ENCODE measurements around the gene SLCO2A1.

Gene SLCO2A1

DNA sequence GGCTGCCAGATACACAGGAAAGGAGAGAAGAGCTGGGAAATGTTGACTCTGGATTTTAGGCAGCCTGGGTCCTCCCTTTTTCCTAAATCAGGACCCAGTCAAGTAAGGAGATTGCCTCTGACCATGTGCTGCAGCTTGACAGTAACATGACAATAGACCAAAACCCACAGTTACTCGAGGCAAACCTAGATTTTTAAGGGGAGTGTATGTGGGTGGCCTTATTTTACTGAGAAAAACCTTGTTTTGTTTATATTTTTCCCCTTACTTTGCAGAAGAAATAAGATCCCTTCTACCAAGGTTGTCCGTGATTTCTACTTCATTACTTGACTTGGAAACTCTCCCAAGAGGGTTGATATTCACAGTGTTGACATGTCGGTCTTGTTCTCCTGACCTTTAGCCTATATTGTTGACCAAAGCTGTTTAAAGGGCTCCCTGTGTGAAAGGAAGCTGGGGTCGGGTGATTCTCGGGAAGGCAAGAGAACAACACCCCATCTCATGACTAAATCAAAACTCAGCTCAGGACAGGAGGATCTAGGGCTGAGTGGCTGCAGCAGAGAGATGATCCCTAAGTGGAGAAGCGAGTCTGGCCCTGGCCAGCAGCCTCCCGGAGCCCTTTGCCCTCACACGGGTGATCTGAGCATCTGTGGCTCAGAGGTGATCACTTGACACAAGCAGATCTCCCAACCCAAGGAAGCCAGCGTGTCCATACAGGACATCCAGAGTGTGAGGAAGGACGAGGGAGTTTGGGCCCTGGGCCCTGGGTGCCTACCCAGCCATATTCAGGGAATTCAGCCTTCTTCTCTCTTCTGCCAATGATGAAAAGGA is 31.0 kb upstream of the SLCO2A1 start:
- no peak for DNase-seq (ENCODE audit: low read depth in 2 of 2)

DNA sequence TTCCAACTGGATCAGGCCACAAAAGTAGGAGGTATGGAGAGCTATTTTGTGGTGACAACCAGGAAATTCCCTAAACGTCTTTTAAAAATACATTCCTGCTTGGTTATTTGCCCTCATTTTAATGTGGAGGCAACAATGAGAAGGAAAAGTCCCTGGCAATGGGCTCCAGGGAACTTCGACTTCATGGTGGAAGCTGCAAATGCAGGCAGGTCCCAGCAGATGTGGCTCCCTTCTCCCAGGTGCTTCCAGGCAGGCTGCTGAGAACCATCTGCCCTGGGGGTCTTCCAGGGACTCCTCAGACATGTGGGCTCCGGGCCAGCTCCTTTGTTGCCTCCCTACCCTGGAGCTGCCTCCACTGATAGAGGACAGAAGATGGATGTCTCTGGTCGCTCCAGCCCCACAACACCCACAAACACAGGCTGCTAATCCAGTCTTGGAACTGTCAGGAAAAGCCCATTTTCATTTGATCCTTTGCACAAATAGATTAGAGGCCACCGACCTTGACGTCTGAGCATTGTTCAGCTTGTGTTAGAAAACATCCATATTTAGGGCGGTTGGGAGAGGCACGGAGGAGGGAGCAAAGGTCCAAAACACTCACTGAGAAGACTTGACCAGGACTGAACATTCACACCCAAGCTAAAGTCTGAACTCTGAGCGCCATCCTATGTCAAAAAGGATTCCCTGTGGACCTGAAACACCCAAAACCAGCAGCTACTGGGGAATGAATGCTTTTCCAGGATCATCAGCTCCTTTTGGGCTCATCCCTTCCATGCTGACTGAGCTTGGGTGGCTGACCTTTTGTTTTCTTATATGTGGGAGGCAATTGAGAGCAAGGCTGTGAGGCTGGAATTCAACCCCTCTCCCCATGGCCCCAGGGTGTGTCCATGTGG is 30.2 kb upstream of the SLCO2A1 start:
- no peak for DNase-seq (ENCODE audit: low read depth in 2 of 2)

DNA sequence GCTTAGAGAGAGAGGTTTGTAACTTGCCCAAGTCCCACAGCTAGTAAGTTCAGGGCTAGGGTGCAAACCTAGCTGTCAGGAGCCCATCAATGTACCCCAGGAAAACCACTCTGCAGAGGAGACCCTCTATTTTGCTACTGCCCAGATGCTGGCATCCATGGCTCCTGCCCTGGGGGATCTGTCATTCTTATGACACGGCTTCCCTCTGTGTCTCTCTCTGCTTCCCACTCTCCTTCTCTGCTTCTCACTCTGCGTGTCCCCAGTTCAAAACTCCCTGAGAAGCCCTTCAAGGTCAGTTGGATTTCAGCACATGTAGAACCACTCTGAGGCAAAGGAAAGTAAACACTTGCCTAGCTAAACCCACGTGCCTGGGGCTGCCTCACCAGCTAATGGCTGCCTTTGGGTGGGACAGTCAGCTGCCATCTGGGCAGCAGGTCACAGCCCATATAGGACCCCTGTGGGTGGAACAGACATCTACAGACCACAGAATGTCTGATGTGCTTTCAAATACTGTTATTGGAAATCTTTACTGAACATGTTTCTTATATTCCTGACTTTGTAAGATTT is 29.4 kb upstream of the SLCO2A1 start:
- DNase-seq (ENCODE audit: low read depth in 2 of 2): no peak

DNA sequence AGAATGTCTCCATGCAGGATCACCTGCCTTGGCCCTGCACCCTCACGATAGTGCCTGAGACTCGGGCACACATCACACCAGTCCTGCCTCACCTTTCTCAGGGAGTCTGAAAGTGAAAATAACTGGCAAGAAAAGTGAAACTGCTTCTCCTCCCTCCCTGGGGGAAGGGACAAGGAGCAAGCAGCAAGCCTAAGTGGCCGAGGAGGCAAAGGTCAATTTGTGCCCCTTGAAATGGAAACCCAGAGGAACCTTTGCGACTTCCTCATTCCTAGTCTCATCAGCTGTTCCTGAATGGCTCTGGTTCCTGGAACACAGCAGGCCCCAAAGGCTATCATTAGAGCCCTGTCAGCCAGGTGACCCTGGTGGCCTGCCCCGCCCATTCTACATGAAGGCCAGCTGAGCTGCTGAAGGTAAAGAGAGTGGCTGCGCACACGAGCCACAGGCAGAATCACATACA is 28.0 kb upstream of the SLCO2A1 start:
- no peak for DNase-seq (ENCODE audit: low read depth in 2 of 2)

DNA sequence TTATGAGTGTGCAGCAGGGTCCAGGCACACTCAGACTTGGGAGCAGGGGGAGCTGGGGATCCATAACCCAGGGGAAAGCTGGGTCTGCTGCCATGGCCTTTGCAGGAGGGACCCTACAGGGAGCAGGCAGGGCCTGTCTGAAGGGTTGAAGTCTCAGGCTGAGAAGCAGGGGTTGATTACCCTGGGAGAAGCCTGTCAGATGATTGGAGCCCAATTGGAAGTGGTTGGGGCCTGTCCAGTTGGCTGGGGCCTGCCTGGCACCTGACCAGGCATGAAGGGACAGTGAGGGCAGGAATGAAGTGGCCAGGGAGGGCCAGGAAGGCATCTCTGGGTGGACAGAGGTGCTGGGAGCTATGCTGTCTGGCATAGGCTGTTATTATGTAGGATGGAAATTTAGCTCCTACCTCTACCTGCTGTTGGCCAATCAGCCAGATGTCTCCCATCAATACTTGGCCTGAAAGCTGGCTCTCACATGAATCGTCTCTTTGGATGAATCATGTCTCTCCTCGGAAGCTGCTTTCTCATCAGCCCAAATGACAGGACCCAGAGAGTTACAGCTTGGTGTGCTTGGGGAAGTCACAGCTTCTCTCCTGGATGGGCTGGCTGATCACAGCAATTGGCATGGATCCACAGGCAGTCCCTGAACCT is 27.4 kb upstream of the SLCO2A1 start:
- DNase-seq (ENCODE audit: low read depth in 2 of 2): no peak

DNA sequence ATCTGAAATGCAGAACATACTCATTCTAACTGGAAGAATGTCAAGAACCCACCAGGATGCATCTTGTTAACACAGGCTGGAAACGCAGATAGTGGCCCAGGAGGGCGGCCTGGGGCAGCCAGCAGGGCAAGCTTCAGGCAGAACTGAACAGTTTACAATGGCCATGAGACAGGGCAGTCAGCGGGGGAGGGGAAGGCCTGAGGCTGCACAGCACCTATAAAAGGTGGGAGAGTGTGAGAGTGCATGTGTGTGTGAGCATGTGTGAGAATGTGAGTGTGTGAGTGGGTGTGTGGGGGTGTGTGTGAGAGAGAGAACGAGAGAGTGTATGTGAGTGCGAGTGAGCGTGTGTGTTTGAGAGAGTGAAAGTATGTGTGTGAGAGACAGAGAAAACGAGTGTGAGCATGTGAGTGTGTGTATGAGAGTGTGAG is 26.8 kb upstream of the SLCO2A1 start:
- no peak for DNase-seq (ENCODE audit: low read depth in 2 of 2)

DNA sequence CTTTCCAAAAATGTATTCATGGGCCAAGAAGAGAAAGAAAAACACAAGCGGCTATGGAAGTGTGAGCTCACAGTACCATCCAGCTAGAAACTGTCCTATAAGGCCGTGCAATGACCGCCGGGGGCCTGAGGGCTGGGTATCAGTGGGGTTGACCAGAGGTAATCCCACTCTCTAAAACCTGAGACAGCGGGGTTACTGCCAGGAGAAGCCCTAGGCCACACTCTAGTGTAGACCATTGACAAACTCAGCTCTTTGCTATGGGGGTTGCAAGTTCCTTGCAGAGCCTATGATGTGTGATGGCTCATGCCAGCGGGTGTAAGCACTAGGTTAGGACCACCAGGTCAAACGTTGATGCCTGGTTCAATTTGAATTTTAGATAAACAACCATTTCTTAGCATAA is 25.9 kb upstream of the SLCO2A1 start:
- DNase-seq (ENCODE audit: low read depth in 2 of 2): no peak

DNA sequence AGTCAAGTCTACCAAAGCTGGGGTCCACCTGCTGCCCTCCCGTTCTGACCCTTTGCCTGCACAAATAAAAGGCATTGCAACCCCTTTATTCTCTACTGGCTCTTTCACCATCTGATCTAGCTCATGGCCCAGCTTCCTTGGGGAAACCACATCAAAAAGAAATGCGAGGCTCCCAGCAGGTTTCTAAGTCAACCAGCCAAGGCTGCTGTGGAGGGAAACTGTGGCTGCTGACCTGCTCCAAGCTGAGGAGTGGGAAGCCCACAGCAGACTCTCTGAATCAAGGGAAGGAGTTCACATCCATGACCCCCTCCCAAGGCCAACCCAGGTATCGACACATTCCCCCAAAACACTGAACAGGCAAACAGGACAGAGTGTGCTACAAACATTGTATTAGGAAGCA is 25.2 kb upstream of the SLCO2A1 start:
- DNase-seq (ENCODE audit: low read depth in 2 of 2): no peak

DNA sequence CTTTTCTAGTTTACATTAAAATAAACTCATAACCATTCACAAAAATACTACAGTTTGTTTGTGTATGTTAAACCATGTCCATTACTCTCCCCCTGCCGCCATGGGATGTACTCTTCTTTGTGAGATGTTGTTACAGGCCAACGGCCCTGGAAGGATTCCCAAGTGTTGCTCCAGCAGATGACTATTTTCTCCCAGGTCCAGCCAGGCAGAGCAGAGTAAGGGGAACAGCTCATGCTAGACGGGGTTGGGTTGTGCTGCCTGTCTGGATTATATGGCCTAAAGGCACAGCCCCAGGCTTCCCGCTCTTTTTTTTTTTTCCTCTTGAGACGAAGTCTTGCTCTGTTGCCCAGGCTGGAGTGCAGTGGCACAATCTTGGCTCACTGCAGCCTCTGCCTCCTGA is 24.5 kb upstream of the SLCO2A1 start:
- DNase-seq (ENCODE audit: low read depth in 2 of 2): no peak

DNA sequence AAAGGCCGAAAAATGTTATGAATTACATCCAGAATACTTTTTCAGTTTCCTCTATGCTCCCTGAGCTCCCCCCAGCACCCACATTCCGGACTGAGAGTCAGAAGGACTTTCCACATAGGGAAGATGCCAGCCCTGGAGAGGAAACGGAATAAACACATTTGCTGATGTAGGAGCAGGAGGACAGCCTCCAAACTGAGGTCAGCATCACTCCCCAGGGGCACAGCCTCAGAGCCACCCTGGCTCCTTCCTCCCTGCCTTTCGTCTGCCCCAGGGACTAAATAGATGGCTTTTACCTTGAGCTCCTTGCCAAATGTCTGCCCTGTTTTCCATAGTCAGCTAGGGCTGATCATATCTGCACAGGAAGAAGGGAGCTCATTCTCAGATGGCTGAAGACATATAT is 22.6 kb upstream of the SLCO2A1 start:
- DNase-seq (ENCODE audit: low read depth in 2 of 2): no peak

DNA sequence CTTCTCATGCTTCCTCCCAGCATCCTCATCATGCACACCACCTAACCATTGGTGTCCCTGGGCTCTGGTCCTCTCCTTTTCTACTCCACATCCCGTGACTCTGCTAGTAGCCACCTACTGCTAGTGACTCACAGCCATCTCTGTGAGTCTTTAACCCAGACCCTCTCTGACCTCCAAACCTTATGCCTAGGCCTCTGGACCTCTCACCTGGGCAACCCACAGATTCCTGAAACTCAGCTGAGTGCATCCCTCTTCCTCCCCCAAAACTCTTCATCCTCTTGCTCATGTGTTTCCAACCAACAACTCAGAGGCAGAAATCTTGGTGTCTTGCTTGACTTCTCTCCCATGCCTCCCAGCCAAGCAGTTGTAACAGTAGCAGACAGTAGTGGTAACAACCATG is 20.0 kb upstream of the SLCO2A1 start:
- DNase-seq (ENCODE audit: low read depth in 2 of 2): no peak

DNA sequence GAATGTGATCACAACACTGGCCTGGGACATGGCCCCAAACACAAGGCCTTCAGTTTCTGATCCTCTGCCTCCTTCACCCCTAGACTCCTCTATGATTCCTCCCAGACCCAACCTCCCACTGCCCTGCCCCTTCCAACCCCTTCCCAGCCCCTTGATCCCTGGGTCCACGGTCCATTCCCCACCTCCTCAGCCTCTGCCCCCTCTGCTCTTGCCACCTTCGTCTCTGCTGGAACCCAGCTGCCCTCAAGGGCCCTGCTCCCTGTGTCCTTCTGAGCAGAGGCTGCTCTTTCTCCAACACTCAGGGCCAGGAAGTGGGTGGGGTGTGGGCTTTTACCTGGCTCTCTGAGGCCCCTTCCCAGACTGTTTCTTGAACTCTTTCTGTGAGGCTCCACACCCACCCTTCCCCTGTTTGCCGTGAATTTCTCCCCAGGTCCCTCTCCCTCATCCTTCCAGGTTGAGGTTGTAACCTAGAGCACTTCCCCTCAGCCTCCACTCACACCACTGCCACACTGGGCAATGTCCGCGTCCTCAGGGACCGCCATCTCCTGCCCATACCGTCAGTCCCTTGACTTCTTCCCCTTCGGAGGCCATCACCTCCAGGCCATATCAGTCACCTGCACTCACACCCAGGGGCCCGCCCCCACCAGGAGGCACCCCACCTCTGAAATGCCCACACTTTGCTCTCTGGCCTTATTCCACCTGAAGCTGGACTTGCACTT is 18.7 kb upstream of the SLCO2A1 start:
- no peak for DNase-seq (ENCODE audit: low read depth in 2 of 2)

DNA sequence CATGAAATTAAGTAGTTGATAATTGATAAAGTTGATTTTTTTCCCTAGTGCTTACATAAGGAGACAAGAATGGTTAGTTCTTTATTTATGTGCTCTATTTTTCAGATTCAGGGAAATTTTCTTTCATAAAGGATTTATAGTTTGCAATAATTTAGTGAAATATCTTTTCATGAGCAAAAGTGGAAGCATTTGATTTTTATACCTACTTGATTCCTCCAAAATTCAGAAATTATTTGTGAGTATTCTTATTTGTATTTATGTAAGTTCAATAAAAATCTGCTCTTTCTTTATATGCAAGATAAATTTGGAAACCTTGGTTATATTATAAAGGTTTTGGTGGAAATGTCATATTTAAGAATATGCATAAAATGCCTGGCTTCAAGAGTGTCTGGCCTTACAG is 14.7 kb upstream of the SLCO2A1 start:
- DNase-seq (ENCODE audit: low read depth in 2 of 2): no peak

DNA sequence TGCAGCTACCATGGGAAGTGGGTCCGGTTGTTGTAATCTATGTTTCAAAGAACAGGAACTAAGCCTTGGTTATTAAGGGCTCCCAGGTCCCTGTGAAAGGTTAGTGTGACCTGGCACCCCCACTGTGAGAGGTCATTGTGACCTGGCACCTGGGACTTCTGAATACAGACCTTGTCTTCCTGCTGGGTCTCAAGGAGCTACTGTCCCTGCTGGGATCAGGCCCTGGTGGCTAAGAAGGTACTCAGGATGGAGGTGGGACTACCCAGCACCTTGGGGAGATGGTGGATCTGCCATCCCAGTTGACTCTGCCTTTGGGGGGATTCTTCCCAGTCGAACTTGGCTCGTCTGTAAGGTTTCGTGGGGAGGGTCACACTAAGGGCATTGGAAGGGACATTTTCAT is 10.3 kb upstream of the SLCO2A1 start:
- no peak for DNase-seq (ENCODE audit: low read depth in 2 of 2)

DNA sequence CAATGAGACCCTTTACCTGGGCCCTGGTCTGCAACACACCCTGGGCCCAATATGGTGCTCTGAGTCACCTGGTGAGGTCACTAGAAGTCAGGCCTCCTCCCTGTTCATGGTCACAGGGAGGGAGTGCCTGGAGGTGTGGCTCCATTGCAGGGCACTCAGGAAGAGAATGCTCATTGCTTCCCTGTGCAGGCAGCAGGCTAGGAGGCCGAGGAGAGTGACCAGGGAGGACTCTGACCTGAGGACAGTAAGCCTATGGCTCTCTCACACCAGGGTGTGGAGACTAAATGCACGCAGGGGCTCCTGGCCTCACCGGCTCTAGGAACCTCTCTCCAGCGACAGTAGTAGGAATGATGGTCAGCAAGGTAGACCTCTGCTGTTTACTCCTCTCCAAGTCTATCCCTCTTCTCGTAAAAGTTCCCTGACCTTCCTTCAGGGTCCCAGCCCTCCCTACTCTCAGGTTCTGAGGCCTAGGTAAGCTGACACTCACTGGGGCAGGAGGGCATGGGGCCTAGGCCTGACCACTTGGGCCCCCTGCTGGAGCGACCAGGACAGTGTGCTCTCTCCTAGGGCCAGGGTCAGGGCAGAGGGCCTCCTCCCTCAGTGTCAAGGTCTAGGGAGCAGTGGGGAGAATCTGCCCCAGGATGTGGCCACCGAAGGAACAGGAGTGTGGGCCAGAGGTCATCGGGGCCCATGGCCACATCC is 9.6 kb upstream of the SLCO2A1 start:
- no peak for DNase-seq (ENCODE audit: low read depth in 2 of 2)

DNA sequence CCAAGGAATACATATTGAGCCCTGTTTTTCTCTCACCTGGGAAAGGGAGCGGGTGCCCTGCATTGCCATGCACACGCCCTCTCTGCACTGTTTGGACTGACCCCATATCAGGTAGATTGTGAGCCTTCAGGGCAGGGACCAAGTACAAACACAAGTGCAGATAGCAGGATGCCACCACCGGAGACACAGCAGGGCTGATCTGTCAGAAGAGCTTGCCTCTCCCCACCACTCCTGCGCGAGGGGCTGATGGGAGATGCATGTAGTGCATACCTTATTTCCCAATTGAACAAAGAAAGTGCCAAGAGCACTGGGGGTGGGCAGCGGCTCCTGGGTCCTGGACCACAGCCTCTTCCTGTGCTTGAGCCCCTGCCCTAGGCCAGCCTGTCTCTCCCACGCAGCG is 9.0 kb upstream of the SLCO2A1 start:
- DNase-seq (ENCODE audit: low read depth in 2 of 2): no peak

DNA sequence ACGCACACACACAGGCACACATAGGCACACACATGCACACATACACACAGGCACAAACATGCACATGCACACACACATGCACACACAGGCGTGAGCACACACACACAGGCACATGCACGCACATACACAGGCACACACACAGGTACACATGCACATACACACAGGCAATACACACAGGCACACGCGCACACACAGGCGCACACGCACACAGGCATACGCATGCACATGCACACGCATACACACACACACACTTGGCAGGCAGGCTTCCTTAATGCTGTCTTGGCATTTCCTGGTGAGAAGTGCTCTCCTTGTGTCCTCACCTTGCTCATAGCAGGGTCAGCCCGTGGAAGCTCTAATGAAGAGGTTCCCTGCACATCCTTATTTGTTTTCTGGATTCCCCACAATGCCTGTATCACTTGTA is 8.4 kb upstream of the SLCO2A1 start:
- DNase-seq (ENCODE audit: low read depth in 2 of 2): no peak

DNA sequence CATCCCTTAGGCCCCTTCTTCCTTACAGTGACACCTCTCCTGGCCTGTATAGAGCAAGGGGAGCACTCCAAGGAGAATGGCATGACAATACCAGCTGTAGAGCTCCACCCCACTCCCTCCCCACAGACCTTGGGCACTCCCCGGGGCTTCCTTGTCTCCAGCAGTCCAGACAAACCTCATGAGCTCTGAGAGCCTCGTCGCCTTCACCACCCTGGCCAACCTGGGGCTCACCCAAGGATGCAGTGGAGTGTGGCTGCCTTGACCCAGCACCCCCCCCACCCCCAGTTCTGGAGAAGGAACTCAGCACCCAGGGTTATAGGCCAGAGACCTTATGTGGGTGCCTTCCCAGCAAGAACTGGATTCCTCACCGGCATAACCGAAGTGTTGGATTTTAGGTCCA is 7.4 kb upstream of the SLCO2A1 start:
- no peak for DNase-seq (ENCODE audit: low read depth in 2 of 2)

DNA sequence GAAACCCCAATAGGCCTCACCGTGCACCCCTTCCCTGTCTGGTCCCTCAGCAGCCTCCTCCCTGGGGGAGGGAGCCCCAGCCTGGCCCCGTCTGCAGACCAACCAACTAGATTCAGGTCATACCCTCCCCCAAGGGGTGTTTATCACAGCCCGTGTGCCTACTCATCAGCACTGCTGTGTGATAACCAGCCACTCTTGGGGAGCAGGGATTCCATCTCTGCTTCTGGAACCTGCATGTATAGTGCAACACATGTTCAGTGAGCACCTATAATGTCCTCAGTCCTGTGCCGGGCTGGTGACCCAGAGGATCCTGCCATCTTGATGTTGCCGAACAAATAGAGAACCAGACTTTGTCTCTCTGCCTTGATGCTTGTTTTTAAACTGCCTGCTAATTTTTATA is 6.6 kb upstream of the SLCO2A1 start:
- no peak for DNase-seq (ENCODE audit: low read depth in 2 of 2)

DNA sequence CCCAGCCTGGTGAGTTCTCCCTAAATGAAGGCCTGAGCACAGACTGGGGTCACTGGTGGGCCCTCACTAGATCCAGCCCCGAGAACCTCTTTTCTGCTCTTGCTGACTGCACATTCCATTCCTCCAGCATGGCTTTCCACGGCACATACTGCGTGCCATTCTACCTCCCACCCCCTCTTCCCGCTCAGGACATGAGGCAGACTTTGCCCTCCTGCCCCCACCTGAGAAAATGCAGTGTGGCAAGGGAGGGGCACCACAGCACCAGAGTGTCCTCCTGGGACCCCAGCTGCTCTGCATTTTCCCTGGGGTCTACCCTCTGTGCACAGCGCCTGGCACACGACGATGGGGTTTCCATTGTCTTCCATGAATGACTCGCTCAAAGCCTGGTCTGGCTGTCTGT is 6.1 kb upstream of the SLCO2A1 start:
- DNase-seq (ENCODE audit: low read depth in 2 of 2): no peak
